Smooth muscle cell (in vitro differentiated cells): ENCODE results near the gene TBC1D22A. TPM values are rescaled to one million over a fixed set of nuclear protein-coding genes. Genes with fewer than 3 reads are reported as not detected.

Experiments
- DNase-seq: peaks from one replicate; lab custom pipeline; 2025; ENCODE audit not compliant: unreplicated experiment; lab: John Stamatoyannopoulos, UW
- H2AFZ ChIP-seq: fragments of 200-600 bp; sonication (generic); 2 replicates; pipeline ENCODE4 v1.6.0; 2016; ENCODE audit warnings: antibody characterized with exemption, low read depth, mild to moderate bottlenecking
- H3F3A ChIP-seq: fragments of 200-600 bp; sonication (generic); 2 replicates; pipeline ENCODE4 v1.6.0; 2017; ENCODE audit warnings: antibody characterized with exemption, low read depth
- H3K27ac ChIP-seq: fragments of 200-600 bp; sonication (generic); 2 replicates; pipeline ENCODE4 v1.5.1; 2016; ENCODE audit warnings: low read depth, mild to moderate bottlenecking
- H3K27me3 ChIP-seq: fragments of 200-600 bp; sonication (generic); 2 replicates; pipeline ENCODE4 v1.6.1; 2016; ENCODE audit warnings: low read depth, mild to moderate bottlenecking
- H3K36me3 ChIP-seq: fragments of 200-600 bp; sonication (generic); 2 replicates; pipeline ENCODE4 v1.5.1; 2016; ENCODE audit warnings: low read depth
- H3K4me1 ChIP-seq: fragments of 200-600 bp; sonication (generic); 2 replicates; pipeline ENCODE4 v1.5.1; 2016; ENCODE audit warnings: low read depth
- H3K4me2 ChIP-seq: fragments of 200-600 bp; sonication (generic); 2 replicates; pipeline ENCODE4 v1.6.0; 2016; ENCODE audit warnings: mild to moderate bottlenecking
- H3K4me3 ChIP-seq: fragments of 200-600 bp; sonication (generic); 2 replicates; pipeline ENCODE4 v1.5.1; 2016; ENCODE audit warnings: mild to moderate bottlenecking
- H3K79me2 ChIP-seq: fragments of 200-600 bp; sonication (generic); 2 replicates; pipeline ENCODE4 v1.6.0; 2016; ENCODE audit warnings: low read depth, mild to moderate bottlenecking
- H3K9ac ChIP-seq: fragments of 200-600 bp; sonication (generic); 2 replicates; pipeline ENCODE4 v1.6.0; 2016; ENCODE audit warnings: low read depth
- H3K9me3 ChIP-seq: fragments of 200-600 bp; sonication (generic); replicated peaks from 2 replicates; pipeline ENCODE4 v1.5.1; 2016; ENCODE audit warnings: low read depth
- H4K20me1 ChIP-seq: fragments of 200-600 bp; sonication (generic); 2 replicates; pipeline ENCODE4 v1.6.0; 2016; ENCODE audit warnings: low read depth
- CTCF ChIP-seq: fragments of 200-600 bp; sonication (generic); IDR thresholded peaks from 2 replicates; pipeline ENCODE4 v1.5.1; 2017; ENCODE audit warnings: borderline replicate concordance, mild to moderate bottlenecking, antibody characterized with exemption; ENCODE audit not compliant: insufficient read depth, poor library complexity, severe bottlenecking
- WGBS: methylation state at CpG from one replicate; pipeline ENCODE4 v1.1.7; 2016; ENCODE audit warnings: low lambda C conversion rate; 5-methylcytosine and 5-hydroxymethylcytosine counted together
- polyA plus RNA-seq: library from polyadenylated mRNA; unstranded; fragments of >200 nt; fragmentation: Nextera tagmentation; extraction: Ambion mirVana; gene quantifications from 2 replicates; pipeline ENCODE4 v1.2.1, GENCODE V29; 2016
- total RNA-seq: library from RNA; depleted of rRNA; stranded (reverse); fragments of >200 nt; gene quantifications from 2 replicates; pipeline ENCODE4 v1.2.3, GENCODE V29; 2014

The TBC1D22A gene
- total and polyA plus RNA-seq, 2 experiments from 2014 or later, result 12.5 to 14.4 TPM

DNA sequence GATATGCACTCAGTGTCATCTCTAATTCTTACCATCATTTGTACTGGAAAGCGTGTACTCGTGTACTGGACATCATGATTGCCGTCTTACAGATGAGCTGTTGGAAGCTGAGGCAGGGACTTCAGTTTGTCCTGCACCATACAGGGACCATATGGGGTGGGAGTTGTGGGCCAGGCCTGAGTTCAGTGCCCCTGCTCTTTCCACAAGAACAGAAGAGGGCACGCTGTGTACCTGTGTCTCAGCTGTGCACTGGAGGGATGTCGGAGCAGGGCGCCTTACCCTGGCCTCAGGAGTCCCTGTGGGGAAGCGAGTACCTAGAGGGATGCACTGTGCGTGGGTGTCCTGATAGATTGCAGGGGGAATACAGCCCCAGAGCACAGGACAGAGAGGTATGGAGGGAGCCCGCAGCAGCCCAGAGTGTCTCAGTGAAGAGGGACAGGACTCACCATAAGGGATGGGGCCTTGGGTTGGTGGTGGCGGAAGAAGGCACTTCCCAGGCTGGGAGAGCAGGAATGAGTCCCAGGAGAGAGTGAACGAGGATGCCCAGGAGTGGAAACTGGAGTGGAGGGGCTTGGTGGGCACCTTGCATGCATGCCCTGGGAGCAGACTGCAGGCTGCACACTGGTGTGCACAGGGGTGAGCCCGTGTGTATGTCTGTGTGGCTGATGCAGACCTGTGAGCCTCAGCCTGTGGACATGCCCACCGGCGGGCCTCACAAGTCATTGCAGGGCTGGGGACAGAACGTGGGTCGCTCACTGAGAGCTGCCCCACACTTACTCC lies 329.7 kb downstream of the TBC1D22A start:
- WGBS, result 95% methylated on average over 16 of the region's 16 CpGs
- H4K20me1 ChIP-seq, result peaks cover 25% of the 10 kb centered on the region
- H3F3A ChIP-seq, result no peaks in the 10 kb centered on the region
- H3K9me3 ChIP-seq, result no peaks in the 10 kb centered on the region
- no peaks in the 10 kb centered on the region for H3K36me3 ChIP-seq
- no peaks in the 10 kb centered on the region for H3K79me2 ChIP-seq
- no peak for DNase-seq
- H3K27me3 ChIP-seq, result no peaks in the 10 kb centered on the region
- H3K9ac ChIP-seq, result no peak overlapping the region
- H3K27ac ChIP-seq, result peak overlapping the region; percentile 9
- H3K4me2 ChIP-seq, result peak overlapping the region; percentile 90
- no peak overlapping the region for H2AFZ ChIP-seq
- TF ChIP-seq CTCF, result no peak
- no peak overlapping the region for H3K4me3 ChIP-seq
- peaks cover 12% of the 10 kb centered on the region for H3K4me1 ChIP-seq

GRCh38 chr22:47092896-47093311 lies 330.5 kb downstream of the TBC1D22A start:
- Histone ChIP-seq H3K27me3 (no peaks in the 10 kb centered on the region), H3K79me2 (no peaks in the 10 kb centered on the region), H3K4me3 (no peak overlapping the region), H2AFZ (no peak overlapping the region), H3F3A (no peaks in the 10 kb centered on the region), H3K27ac (peak overlapping the region; percentile 9), H3K36me3 (no peaks in the 10 kb centered on the region), H4K20me1 (peaks cover 25% of the 10 kb centered on the region), H3K9me3 (no peaks in the 10 kb centered on the region), H3K4me1 (peaks cover 12% of the 10 kb centered on the region), H3K4me2 (peak overlapping the region; percentile 45), H3K9ac (no peak overlapping the region)
- DNase-seq, result no peak
- 64% methylated on average over 9 of the region's 9 CpGs for WGBS
- no peak for TF ChIP-seq CTCF

GRCh38 chr22:47093720-47094119 lies 331.3 kb downstream of the TBC1D22A start:
- H3K9ac ChIP-seq, result no peak overlapping the region
- no peak overlapping the region for H3K4me3 ChIP-seq
- H2AFZ ChIP-seq, result no peak overlapping the region
- DNase-seq, result no peak
- H3K27me3 ChIP-seq, result no peaks in the 10 kb centered on the region
- H3K27ac ChIP-seq, result no peak overlapping the region
- H3K4me1 ChIP-seq, result peaks cover 12% of the 10 kb centered on the region
- no peaks in the 10 kb centered on the region for H3K9me3 ChIP-seq
- H4K20me1 ChIP-seq, result peaks cover 25% of the 10 kb centered on the region
- H3K4me2 ChIP-seq, result no peak overlapping the region
- H3F3A ChIP-seq, result no peaks in the 10 kb centered on the region
- TF ChIP-seq CTCF, result no peak
- 98% methylated on average over 4 of the region's 4 CpGs for WGBS
- no peaks in the 10 kb centered on the region for H3K36me3 ChIP-seq
- no peaks in the 10 kb centered on the region for H3K79me2 ChIP-seq
